ENCODE results near the gene DUSP22. TPM values are rescaled to one million over a fixed set of nuclear protein-coding genes. Genes with fewer than 3 reads are reported as not detected.

DUSP22 gene
- polyA plus RNA-seq, 1 of the 3 experiments (the other 2 are of a cell fraction): 6.8 TPM

DNA sequence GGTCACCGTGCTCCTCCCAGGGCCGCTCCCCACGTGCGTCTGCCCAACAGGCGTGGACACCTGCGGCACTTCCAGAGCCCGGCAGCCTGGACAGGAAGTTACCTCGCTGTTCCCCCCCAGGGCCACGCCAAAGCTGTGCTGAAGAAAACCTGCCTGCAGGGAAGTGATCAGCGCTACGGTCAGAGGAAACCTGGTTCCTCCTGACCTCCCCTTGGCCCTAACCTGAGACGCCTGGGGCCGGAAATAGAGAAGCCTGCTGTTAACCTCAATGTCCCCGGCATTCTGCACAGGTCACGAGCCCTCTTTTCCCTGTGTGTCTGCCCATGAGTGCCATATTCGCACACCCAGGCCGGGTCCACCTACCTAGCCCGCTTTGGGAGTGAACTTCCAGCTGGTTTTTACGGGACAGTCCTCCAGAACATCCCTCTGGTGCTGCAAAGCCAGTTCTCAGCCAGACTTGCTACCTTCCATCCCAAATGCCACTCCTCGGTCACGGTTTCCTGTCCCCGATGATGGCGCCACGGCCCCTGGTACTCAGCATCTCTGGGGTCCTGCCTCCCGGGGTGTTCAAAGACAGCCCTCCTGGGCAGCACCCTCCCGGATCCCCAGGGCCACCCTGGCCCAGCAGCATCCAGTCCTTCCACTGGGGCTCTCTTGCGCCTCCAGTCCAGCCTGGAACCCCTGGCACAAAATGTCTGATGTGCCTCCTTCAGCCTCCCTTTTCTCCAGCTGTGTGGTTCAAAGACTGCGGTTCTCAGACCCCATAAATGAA, 87.3 kb downstream of the DUSP22 start:
- Histone ChIP-seq H3F3A (replicated peaks; ENCODE audit: insufficient read depth) (no peaks in the 10 kb centered on the region), H3K36me3 (replicated peaks in 1 of 2; ENCODE audit: control insufficient read depth in 1 of 2, insufficient read depth in 2 of 2, low read length in 1 of 2) (no peaks in the 10 kb centered on the region), H3K4me3 (ENCODE audit: low read depth in 2 of 2, low read length in 1 of 2) (no peak overlapping the region), H3K4me2 (no peak overlapping the region), H3K27me3 (ENCODE audit: insufficient read depth) (peaks cover 98% of the 10 kb centered on the region), H3K9me3 (no peaks in the 10 kb centered on the region), H4K20me1 (ENCODE audit: insufficient read depth) (no peaks in the 10 kb centered on the region), H3K79me2 (ENCODE audit: insufficient read depth) (no peaks in the 10 kb centered on the region), H3K27ac (ENCODE audit: low read depth in 2 of 2, low read length in 1 of 2) (no peak overlapping the region), H2AFZ (ENCODE audit: low read depth) (no peak overlapping the region), H3K9me2 (no peaks in the 10 kb centered on the region), H3K4me1 (ENCODE audit: control insufficient read depth in 1 of 2, insufficient read depth in 2 of 2, low read depth in 1 of 2, low read length in 1 of 2) (no peaks in the 10 kb centered on the region), H3K9ac (no peak overlapping the region)
- 27% methylated on average over 28 of the region's 28 CpGs for WGBS (ENCODE audit: low lambda C conversion rate)
- POLR2A ChIA-PET: no interaction called here
- no peak for TF ChIP-seq GATA2 (CRISPR knock-in tag; IDR thresholded peaks at IDR 0.05)
- TF ChIP-seq, protein P1, sequence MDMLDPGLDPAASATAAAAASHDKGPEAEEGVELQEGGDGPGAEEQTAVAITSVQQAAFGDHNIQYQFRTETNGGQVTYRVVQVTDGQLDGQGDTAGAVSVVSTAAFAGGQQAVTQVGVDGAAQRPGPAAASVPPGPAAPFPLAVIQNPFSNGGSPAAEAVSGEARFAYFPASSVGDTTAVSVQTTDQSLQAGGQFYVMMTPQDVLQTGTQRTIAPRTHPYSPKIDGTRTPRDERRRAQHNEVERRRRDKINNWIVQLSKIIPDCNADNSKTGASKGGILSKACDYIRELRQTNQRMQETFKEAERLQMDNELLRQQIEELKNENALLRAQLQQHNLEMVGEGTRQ (IDR thresholded peaks at IDR 0.05; ENCODE audit: borderline replicate concordance, low read depth, low read length): no peak
- TF ChIP-seq EP300 (IDR thresholded peaks at IDR 0.05; ENCODE audit: borderline replicate concordance in 1 of 2, low read depth in 1 of 2, low read length in 1 of 2): no peak
- no peak for TF ChIP-seq FOXM1 (IDR thresholded peaks at IDR 0.05; ENCODE audit: low read depth)
- no peak for TF ChIP-seq TCF12 (IDR thresholded peaks at IDR 0.05)
- no peak for DNase-seq
- CTCF ChIA-PET: interaction anchor here (0.6 kb wide), 1 partner anchor 1057 kb away, joined by 3 read pairs; no protein-coding TSS in a partner anchor

DNA sequence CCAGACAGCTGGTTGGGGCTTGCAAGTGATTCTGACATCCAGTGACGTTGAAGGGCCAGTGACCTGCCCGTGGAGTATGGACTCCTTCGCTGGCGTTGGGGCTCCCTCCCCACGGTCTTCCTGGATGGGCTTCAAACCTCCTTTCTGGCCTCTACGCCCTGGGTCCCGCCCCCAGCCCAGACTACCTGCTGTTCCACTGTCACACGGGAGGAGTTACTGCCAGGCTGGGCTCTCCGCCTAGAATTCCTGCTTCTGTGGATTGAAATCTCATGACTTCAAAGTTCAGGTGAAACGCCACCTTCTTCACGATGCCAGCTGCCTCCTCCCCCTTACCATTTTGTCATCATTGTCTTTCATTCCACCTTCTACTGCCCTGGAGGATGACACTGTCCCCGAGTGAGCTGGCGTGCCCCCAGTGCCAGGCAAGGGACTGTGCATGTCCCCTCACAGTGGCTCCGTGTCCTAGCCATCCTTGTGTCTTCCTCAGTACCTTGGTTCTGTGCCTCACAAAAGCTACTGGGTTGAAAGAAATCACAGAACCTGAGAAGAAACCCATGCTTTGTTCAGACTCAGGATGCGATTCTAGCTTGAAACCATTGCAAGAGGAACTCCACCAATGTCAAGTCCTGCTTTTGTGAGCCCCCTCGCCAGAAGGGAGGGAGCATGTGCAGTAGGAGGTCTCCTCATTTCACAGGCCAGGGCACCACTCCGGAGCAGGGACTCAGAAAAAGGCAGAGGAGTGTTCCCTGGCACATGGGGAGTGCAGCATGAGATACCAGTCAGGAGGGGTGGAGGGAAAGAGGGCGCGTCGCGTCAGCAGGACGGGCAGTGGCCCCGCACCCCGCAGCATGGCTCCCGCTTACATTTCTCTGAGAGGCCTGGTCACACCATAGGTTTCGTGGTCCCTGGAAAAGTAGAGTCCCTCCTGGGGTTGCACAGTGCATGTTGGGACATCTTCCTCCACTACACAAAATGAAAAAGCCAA, 88.2 kb downstream of the DUSP22 start:
- DNase-seq: no peak
- Histone ChIP-seq H3K9ac (no peak overlapping the region), H3K27ac (ENCODE audit: low read depth in 2 of 2, low read length in 1 of 2) (no peak overlapping the region), H3K9me2 (no peaks in the 10 kb centered on the region), H2AFZ (ENCODE audit: low read depth) (no peak overlapping the region), H3F3A (replicated peaks; ENCODE audit: insufficient read depth) (no peaks in the 10 kb centered on the region), H3K9me3 (no peaks in the 10 kb centered on the region), H3K27me3 (ENCODE audit: insufficient read depth) (peaks cover 98% of the 10 kb centered on the region), H3K4me3 (ENCODE audit: low read depth in 2 of 2, low read length in 1 of 2) (no peak overlapping the region), H3K36me3 (replicated peaks in 1 of 2; ENCODE audit: control insufficient read depth in 1 of 2, insufficient read depth in 2 of 2, low read length in 1 of 2) (no peaks in the 10 kb centered on the region), H3K79me2 (ENCODE audit: insufficient read depth) (no peaks in the 10 kb centered on the region), H3K4me2 (no peak overlapping the region), H4K20me1 (ENCODE audit: insufficient read depth) (no peaks in the 10 kb centered on the region), H3K4me1 (ENCODE audit: control insufficient read depth in 1 of 2, insufficient read depth in 2 of 2, low read depth in 1 of 2, low read length in 1 of 2) (no peaks in the 10 kb centered on the region)
- TF ChIP-seq RAD21 (IDR thresholded peaks at IDR 0.05; ENCODE audit: low read length) (no peak), FOXM1 (IDR thresholded peaks at IDR 0.05; ENCODE audit: low read depth) (no peak), POLR2AphosphoS5 (IDR thresholded peaks at IDR 0.05; ENCODE audit: low read depth, low read length) (no peak), RCOR1 (IDR thresholded peaks at IDR 0.05; ENCODE audit: low read length) (no peak), TAF1 (IDR thresholded peaks at IDR 0.05; ENCODE audit: borderline replicate concordance, low read depth, low read length) (no peak), GABPA (IDR thresholded peaks at IDR 0.05; ENCODE audit: low read depth) (no peak), FOXJ3 (CRISPR knock-in tag; IDR thresholded peaks at IDR 0.05) (no peak), RFX5 (IDR thresholded peaks at IDR 0.05; ENCODE audit: low read length) (no peak), FOSL2 (IDR thresholded peaks at IDR 0.05; ENCODE audit: borderline replicate concordance, low read depth) (no peak)
- TF ChIP-seq, protein P2, sequence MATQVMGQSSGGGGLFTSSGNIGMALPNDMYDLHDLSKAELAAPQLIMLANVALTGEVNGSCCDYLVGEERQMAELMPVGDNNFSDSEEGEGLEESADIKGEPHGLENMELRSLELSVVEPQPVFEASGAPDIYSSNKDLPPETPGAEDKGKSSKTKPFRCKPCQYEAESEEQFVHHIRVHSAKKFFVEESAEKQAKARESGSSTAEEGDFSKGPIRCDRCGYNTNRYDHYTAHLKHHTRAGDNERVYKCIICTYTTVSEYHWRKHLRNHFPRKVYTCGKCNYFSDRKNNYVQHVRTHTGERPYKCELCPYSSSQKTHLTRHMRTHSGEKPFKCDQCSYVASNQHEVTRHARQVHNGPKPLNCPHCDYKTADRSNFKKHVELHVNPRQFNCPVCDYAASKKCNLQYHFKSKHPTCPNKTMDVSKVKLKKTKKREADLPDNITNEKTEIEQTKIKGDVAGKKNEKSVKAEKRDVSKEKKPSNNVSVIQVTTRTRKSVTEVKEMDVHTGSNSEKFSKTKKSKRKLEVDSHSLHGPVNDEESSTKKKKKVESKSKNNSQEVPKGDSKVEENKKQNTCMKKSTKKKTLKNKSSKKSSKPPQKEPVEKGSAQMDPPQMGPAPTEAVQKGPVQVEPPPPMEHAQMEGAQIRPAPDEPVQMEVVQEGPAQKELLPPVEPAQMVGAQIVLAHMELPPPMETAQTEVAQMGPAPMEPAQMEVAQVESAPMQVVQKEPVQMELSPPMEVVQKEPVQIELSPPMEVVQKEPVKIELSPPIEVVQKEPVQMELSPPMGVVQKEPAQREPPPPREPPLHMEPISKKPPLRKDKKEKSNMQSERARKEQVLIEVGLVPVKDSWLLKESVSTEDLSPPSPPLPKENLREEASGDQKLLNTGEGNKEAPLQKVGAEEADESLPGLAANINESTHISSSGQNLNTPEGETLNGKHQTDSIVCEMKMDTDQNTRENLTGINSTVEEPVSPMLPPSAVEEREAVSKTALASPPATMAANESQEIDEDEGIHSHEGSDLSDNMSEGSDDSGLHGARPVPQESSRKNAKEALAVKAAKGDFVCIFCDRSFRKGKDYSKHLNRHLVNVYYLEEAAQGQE (IDR thresholded peaks at IDR 0.05; ENCODE audit: low read depth, low read length): no peak
- TF ChIP-seq, protein P3, sequence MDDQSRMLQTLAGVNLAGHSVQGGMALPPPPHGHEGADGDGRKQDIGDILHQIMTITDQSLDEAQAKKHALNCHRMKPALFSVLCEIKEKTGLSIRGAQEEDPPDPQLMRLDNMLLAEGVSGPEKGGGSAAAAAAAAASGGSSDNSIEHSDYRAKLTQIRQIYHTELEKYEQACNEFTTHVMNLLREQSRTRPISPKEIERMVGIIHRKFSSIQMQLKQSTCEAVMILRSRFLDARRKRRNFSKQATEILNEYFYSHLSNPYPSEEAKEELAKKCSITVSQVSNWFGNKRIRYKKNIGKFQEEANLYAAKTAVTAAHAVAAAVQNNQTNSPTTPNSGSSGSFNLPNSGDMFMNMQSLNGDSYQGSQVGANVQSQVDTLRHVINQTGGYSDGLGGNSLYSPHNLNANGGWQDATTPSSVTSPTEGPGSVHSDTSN (IDR thresholded peaks at IDR 0.05): no peak
- TF ChIP-seq, protein P4, sequence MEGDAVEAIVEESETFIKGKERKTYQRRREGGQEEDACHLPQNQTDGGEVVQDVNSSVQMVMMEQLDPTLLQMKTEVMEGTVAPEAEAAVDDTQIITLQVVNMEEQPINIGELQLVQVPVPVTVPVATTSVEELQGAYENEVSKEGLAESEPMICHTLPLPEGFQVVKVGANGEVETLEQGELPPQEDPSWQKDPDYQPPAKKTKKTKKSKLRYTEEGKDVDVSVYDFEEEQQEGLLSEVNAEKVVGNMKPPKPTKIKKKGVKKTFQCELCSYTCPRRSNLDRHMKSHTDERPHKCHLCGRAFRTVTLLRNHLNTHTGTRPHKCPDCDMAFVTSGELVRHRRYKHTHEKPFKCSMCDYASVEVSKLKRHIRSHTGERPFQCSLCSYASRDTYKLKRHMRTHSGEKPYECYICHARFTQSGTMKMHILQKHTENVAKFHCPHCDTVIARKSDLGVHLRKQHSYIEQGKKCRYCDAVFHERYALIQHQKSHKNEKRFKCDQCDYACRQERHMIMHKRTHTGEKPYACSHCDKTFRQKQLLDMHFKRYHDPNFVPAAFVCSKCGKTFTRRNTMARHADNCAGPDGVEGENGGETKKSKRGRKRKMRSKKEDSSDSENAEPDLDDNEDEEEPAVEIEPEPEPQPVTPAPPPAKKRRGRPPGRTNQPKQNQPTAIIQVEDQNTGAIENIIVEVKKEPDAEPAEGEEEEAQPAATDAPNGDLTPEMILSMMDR (IDR thresholded peaks at IDR 0.05): no peak
- ChIA-PET POLR2A (no interaction called here), CTCF (no interaction called here)
- WGBS (ENCODE audit: low lambda C conversion rate): 16% methylated on average over 25 of the region's 26 CpGs
